Uterus (tissue), 2 donors: Measurements from ENCODE around the gene FUT3.

ENCODE experiments used
- POLR2A ChIP-seq, 2 donors: fragments of 450-650 bp; IDR thresholded peaks; one replicate each; pipeline ENCODE4 v1.6.1; 2016; ENCODE audit warnings: antibody characterized with exemption in 2 of 2, mild to moderate bottlenecking in 1 of 2, moderate library complexity in 1 of 2
- TF ChIP-seq, protein P1 (sequence below), 4 experiments: fragments of 200-600 bp in 2 of 4; fragments of 450-650 bp in 2 of 4; sonication (generic) in 2 of 4; IDR thresholded peaks; one replicate each; pipeline ENCODE4 v1.5.1; 2016 to 2019; ENCODE audit warnings: antibody characterized with exemption in 4 of 4, mild to moderate bottlenecking in 2 of 4, moderate library complexity in 1 of 4

GRCh38 chr19:5798244-5798643 lies 53.0 kb downstream of the FUT3 start:
- TF ChIP-seq, protein P1, sequence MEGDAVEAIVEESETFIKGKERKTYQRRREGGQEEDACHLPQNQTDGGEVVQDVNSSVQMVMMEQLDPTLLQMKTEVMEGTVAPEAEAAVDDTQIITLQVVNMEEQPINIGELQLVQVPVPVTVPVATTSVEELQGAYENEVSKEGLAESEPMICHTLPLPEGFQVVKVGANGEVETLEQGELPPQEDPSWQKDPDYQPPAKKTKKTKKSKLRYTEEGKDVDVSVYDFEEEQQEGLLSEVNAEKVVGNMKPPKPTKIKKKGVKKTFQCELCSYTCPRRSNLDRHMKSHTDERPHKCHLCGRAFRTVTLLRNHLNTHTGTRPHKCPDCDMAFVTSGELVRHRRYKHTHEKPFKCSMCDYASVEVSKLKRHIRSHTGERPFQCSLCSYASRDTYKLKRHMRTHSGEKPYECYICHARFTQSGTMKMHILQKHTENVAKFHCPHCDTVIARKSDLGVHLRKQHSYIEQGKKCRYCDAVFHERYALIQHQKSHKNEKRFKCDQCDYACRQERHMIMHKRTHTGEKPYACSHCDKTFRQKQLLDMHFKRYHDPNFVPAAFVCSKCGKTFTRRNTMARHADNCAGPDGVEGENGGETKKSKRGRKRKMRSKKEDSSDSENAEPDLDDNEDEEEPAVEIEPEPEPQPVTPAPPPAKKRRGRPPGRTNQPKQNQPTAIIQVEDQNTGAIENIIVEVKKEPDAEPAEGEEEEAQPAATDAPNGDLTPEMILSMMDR (IDR thresholded peaks at IDR 0.05): no peak
- no peak for TF ChIP-seq POLR2A (IDR thresholded peaks at IDR 0.05)
